PFSK-1 (cell line): Measurements from ENCODE around the gene PRPF40B.

Experiments
- POLR2AphosphoS5 ChIP-seq: IDR thresholded peaks from 2 replicates; pipeline ENCODE4 v1.6.1; 2012; ENCODE audit warnings: low read depth, mild to moderate bottlenecking, control low read depth, low read length, moderate library complexity
- REST ChIP-seq, 2 experiments: IDR thresholded peaks; 2 replicates each; pipeline versions ENCODE4 v1.6.1 to v1.8.0; 2011 to 2012; ENCODE audit warnings: low read depth in 2 of 2, low read length in 2 of 2, control low read depth in 1 of 2, inconsistent platforms in 1 of 2, mild to moderate bottlenecking in 1 of 2, moderate library complexity in 1 of 2; ENCODE audit not compliant: insufficient read depth in 1 of 2
- TAF1 ChIP-seq: IDR thresholded peaks from 2 replicates; pipeline ENCODE4 v1.6.1; 2012; ENCODE audit warnings: low read length, control low read depth, borderline replicate concordance; ENCODE audit not compliant: insufficient read depth

- TF ChIP-seq REST (IDR thresholded peaks at IDR 0.05; ENCODE audit: insufficient read depth in 1 of 2, low read depth in 2 of 2, low read length in 2 of 2) (no peak), TAF1 (no peak), POLR2AphosphoS5 (no peak)
Measured at GRCh38 chr12:49636979-49637755, 13.8 kb downstream of the PRPF40B start.
